GM19372 (cell line): ENCODE results near the gene MUC5B.
"Not testable (repeated sequence)": the region's sequence is repeated elsewhere in the genome, so short reads cannot be mapped to it uniquely, and the experiment has no call there.

Experiments used
- ATAC-seq: cut with Tn5 transposase; IDR thresholded peaks from one replicate; pipeline ENCODE4 v1.9.1; 2021; ENCODE audit warnings: mild to moderate bottlenecking, low read depth, moderate library complexity; ENCODE audit not compliant: unreplicated experiment

The MUC5B gene

GRCh38 chr11:1242751-1243150 lies 19.9 kb downstream of the MUC5B start:
- not testable (repeated sequence) for ATAC-seq

GRCh38 chr11:1243521-1243920 lies 20.7 kb downstream of the MUC5B start:
- not testable (repeated sequence) for ATAC-seq

GRCh38 chr11:1244557-1244956 lies 21.7 kb downstream of the MUC5B start:
- not testable (repeated sequence) for ATAC-seq

GRCh38 chr11:1245717-1246116 lies 22.9 kb downstream of the MUC5B start:
- not testable (repeated sequence) for ATAC-seq

GRCh38 chr11:1246301-1246700 lies 23.4 kb downstream of the MUC5B start:
- not testable (repeated sequence) for ATAC-seq

GRCh38 chr11:1247026-1247425 lies 24.2 kb downstream of the MUC5B start:
- ATAC-seq = not testable (repeated sequence)

- ATAC-seq = not testable (repeated sequence)
Measured at GRCh38 chr11:1248951-1249350, 26.1 kb downstream of the MUC5B start.

- not testable (repeated sequence) for ATAC-seq
Measured at GRCh38 chr11:1250411-1250810, 27.5 kb downstream of the MUC5B start.

- no peak for ATAC-seq
Measured at GRCh38 chr11:1251236-1251770, 28.4 kb downstream of the MUC5B start.

- no peak for ATAC-seq
Measured at GRCh38 chr11:1252371-1253102, 29.7 kb downstream of the MUC5B start.

GRCh38 chr11:1253103-1253485 lies 30.2 kb downstream of the MUC5B start:
- ATAC-seq = no peak

- no peak for ATAC-seq
Measured at GRCh38 chr11:1254086-1254648, 31.3 kb downstream of the MUC5B start.

GRCh38 chr11:1254733-1255132 lies 31.9 kb downstream of the MUC5B start:
- ATAC-seq = no peak

GRCh38 chr11:1255151-1255550 lies 32.3 kb downstream of the MUC5B start:
- ATAC-seq = no peak

GRCh38 chr11:1256257-1257045 lies 33.6 kb downstream of the MUC5B start:
- ATAC-seq = no peak

- no peak for ATAC-seq
Measured at GRCh38 chr11:1257366-1257765, 34.5 kb downstream of the MUC5B start.

GRCh38 chr11:1257916-1258315 lies 35.0 kb downstream of the MUC5B start:
- ATAC-seq = no peak

- no peak for ATAC-seq
Measured at GRCh38 chr11:1258401-1259075, 35.7 kb downstream of the MUC5B start.

GRCh38 chr11:1259076-1259461 lies 36.2 kb downstream of the MUC5B start:
- no peak for ATAC-seq

- no peak for ATAC-seq
Measured at GRCh38 chr11:1259561-1259960, 36.7 kb downstream of the MUC5B start.
